Neutrophil (primary cell): ENCODE measurements around the gene ZNF574.

Experiments
- H3K27ac ChIP-seq: fragments of 200-600 bp; sonication (generic); 2 replicates; pipeline ENCODE4 v1.5.1; 2016; ENCODE audit warnings: mild to moderate bottlenecking, moderate library complexity
- H3K27me3 ChIP-seq: fragments of 200-600 bp; sonication (generic); 2 replicates; pipeline ENCODE4 v1.6.0; 2016; ENCODE audit warnings: mild to moderate bottlenecking
- H3K36me3 ChIP-seq: fragments of 200-600 bp; sonication (generic); 2 replicates; pipeline ENCODE4 v1.5.1; 2017
- H3K4me1 ChIP-seq, 2 experiments: fragments of 200-600 bp in 1 of 2; sonication (generic) in 1 of 2; 1 replicate in 1 of 2; 2 replicates in 1 of 2; pipeline versions ENCODE4 v1.5.1 to v1.6.1; 2013 to 2016; ENCODE audit warnings: low read depth in 1 of 2, low read length in 1 of 2, mild to moderate bottlenecking in 1 of 2, moderate library complexity in 1 of 2; ENCODE audit not compliant: control insufficient read depth in 1 of 2, insufficient read depth in 1 of 2
- H3K4me3 ChIP-seq, 2 experiments: fragments of 200-600 bp in 1 of 2; sonication (generic) in 1 of 2; 1 replicate in 1 of 2; 2 replicates in 1 of 2; pipeline ENCODE4 v1.5.1; 2013 to 2016; ENCODE audit warnings: low read depth in 1 of 2, low read length in 1 of 2, mild to moderate bottlenecking in 1 of 2, moderate library complexity in 1 of 2
- H3K9me3 ChIP-seq: fragments of 200-600 bp; sonication (generic); 2 replicates; pipeline ENCODE4 v1.5.1; 2016
- TF ChIP-seq, protein P1 (sequence below): fragments of 200-600 bp; sonication (generic); IDR thresholded peaks from 2 replicates; pipeline ENCODE4 v1.5.1; 2016; ENCODE audit warnings: antibody characterized with exemption

The ZNF574 gene

GRCh38 chr19:42080764-42081375 lies 4.9 kb downstream of the ZNF574 start:
- no peaks in the 10 kb centered on the region for H3K9me3 ChIP-seq
- H3K36me3 ChIP-seq = peaks cover 40% of the 10 kb centered on the region

DNA sequence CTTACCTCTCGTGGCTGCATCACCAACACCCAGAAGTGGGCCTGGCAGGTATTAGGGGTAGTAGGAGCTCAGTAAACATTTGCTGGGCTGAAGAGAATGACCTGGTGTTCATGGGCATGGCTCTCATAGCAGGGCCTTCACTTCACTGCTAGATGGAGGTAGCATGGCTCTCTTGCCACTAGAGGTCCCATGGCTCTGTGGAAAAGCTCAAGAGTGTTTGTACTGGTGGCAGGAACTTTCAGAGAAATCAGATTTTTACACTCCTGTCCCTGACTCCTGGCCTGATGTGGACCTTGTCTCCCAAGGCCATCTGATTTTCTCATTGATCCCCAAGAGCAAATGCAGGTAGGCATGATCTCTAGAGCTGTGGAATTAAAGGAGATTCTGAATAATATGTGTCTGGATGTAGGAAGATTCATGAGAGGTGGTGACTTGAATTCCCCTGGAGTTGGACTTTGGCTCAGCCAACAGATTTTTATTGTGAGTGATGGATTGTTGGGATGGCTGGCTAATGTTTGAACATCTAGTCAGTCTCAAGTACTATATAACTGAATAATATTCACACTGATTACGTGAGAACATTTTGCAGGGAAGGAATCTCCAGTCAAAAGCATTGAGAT lies 5.7 kb downstream of the ZNF574 start:
- Histone ChIP-seq H3K36me3 (peaks cover 40% of the 10 kb centered on the region), H3K9me3 (no peaks in the 10 kb centered on the region), H3K27me3 (no peaks in the 10 kb centered on the region), H3K4me3 (no peak overlapping the region), H3K4me1 (peaks cover 9% of the 10 kb centered on the region in 2 experiments), H3K27ac (no peak overlapping the region)
- TF ChIP-seq, protein P1, sequence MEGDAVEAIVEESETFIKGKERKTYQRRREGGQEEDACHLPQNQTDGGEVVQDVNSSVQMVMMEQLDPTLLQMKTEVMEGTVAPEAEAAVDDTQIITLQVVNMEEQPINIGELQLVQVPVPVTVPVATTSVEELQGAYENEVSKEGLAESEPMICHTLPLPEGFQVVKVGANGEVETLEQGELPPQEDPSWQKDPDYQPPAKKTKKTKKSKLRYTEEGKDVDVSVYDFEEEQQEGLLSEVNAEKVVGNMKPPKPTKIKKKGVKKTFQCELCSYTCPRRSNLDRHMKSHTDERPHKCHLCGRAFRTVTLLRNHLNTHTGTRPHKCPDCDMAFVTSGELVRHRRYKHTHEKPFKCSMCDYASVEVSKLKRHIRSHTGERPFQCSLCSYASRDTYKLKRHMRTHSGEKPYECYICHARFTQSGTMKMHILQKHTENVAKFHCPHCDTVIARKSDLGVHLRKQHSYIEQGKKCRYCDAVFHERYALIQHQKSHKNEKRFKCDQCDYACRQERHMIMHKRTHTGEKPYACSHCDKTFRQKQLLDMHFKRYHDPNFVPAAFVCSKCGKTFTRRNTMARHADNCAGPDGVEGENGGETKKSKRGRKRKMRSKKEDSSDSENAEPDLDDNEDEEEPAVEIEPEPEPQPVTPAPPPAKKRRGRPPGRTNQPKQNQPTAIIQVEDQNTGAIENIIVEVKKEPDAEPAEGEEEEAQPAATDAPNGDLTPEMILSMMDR = no peak

More at GRCh38 chr19:42080764-42081375, 4.9 kb downstream of the ZNF574 start:
- H3K4me3 ChIP-seq = no peak overlapping the region
- H3K27ac ChIP-seq = no peak overlapping the region
- H3K27me3 ChIP-seq = no peaks in the 10 kb centered on the region
- TF ChIP-seq, protein P1 = no peak
- peaks cover 12 to 14% of the 10 kb centered on the region in 2 experiments for H3K4me1 ChIP-seq

- H3K27me3 ChIP-seq = no peaks in the 10 kb centered on the region
- TF ChIP-seq, protein P1 = no peak
- H3K36me3 ChIP-seq = peaks cover 37% of the 10 kb centered on the region
- H3K27ac ChIP-seq = no peak overlapping the region
- no peak overlapping the region for H3K4me3 ChIP-seq
- no peaks in the 10 kb centered on the region for H3K4me1 ChIP-seq
- no peaks in the 10 kb centered on the region for H3K9me3 ChIP-seq
These were observed 7.6 kb downstream of the ZNF574 start for GRCh38 chr19:42083537-42083936.

DNA sequence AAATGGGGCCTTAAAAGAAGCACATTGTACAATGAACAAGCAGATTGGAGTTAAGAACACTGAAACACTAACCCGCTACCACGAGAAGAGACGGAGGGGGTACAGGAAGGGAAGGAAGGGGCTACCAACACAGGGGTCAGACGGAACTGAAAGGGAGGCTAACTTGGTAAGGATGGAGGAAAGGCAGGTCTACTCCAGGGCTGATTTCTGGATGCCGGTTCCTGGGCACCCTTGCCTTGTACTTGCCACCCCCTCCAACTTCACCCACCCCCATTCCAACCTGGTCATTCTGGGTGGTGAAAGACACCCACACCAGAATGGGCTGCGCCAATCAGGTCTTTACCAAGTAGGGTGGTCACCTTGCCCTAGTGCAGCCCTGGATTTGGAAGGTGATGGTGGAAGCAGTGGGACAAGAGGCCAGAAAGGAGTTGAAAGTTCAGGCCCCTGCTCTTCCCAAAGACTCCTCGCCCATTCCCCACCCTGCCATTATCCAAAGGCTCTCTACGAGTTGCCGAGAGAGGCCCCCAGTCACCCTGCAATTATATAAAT lies 10.3 kb downstream of the ZNF574 start:
- TF ChIP-seq, protein P1 = no peak
- no peaks in the 10 kb centered on the region for H3K27me3 ChIP-seq
- no peaks in the 10 kb centered on the region for H3K9me3 ChIP-seq
- no peaks in the 10 kb centered on the region for H3K4me1 ChIP-seq
- no peak overlapping the region for H3K27ac ChIP-seq
- H3K4me3 ChIP-seq = no peak overlapping the region
- peaks cover 10% of the 10 kb centered on the region for H3K36me3 ChIP-seq

GRCh38 chr19:42086770-42087550 lies 11.0 kb downstream of the ZNF574 start:
- Histone ChIP-seq H3K27ac (no peak overlapping the region), H3K4me1 (no peaks in the 10 kb centered on the region)
- TF ChIP-seq, protein P1 = no peak

More at GRCh38 chr19:42086770-42087550, 11.0 kb downstream of the ZNF574 start:
- Histone ChIP-seq H3K4me3 (no peak overlapping the region), H3K27me3 (no peaks in the 10 kb centered on the region), H3K36me3 (peaks cover 3% of the 10 kb centered on the region), H3K9me3 (no peaks in the 10 kb centered on the region)
